HepG2 (cell line): ENCODE measurements around the gene SLC16A5. TPM values are rescaled to one million over a fixed set of nuclear protein-coding genes. Genes with fewer than 3 reads are reported as not detected.

Source experiments
- CEBPG ChIP-seq: IDR thresholded peaks from 2 replicates; pipeline ENCODE4 v1.6.1; 2016
- FOXP1 ChIP-seq, 2 experiments: fragments of 450-650 bp in 1 of 2; IDR thresholded peaks; 2 replicates each; pipeline ENCODE4 v1.6.1; 2017 to 2018; ENCODE audit warnings: antibody characterized with exemption in 1 of 2
- GABPA ChIP-seq, 2 experiments: IDR thresholded peaks; 2 replicates each; pipeline ENCODE4 v1.6.1; 2011 to 2016; ENCODE audit warnings: low read depth in 2 of 2, low read length in 1 of 2, missing biosample characterization in 1 of 2, missing genetic modification characterization in 1 of 2
- HOXA5 ChIP-seq: sonication (generic); formaldehyde crosslinking; IDR thresholded peaks from 2 replicates; pipeline ENCODE4 v1.4.0; 2020; ENCODE audit warnings: missing genetic modification reagents
- NCOA1 ChIP-seq: sonication (generic); formaldehyde crosslinking; IDR thresholded peaks from 2 replicates; pipeline ENCODE4 v1.9.0; 2021; ENCODE audit warnings: missing genetic modification reagents
- PAX8 ChIP-seq: sonication (generic); formaldehyde crosslinking; IDR thresholded peaks from 2 replicates; pipeline ENCODE4 v1.8.0; 2022; ENCODE audit warnings: mild to moderate bottlenecking, missing genetic modification reagents, borderline replicate concordance
- PCBP1 ChIP-seq: fragments of 200-400 bp; formaldehyde crosslinking; IDR thresholded peaks from 2 replicates; pipeline ENCODE4 v1.6.1; 2017; ENCODE audit warnings: mild to moderate bottlenecking, low read depth, low read length, borderline replicate concordance
- PHF8 ChIP-seq: sonication (generic); formaldehyde crosslinking; IDR thresholded peaks from 2 replicates; pipeline ENCODE4 v1.5.0; 2020; ENCODE audit warnings: missing genetic modification reagents
- RORA ChIP-seq: sonication (generic); formaldehyde crosslinking; IDR thresholded peaks from 2 replicates; pipeline ENCODE4 v1.5.0; 2020; ENCODE audit warnings: mild to moderate bottlenecking, missing genetic modification reagents, moderate library complexity
- ZNF264 ChIP-seq: sonication (generic); formaldehyde crosslinking; IDR thresholded peaks from 2 replicates; pipeline ENCODE4 v1.4.0; 2020; ENCODE audit warnings: missing genetic modification reagents
- ZNF337 ChIP-seq: sonication (generic); formaldehyde crosslinking; IDR thresholded peaks from 2 replicates; pipeline ENCODE4 v1.5.1; 2020; ENCODE audit warnings: missing genetic modification reagents, low read depth, mild to moderate bottlenecking, borderline replicate concordance
- ZNF674 ChIP-seq: sonication (generic); formaldehyde crosslinking; IDR thresholded peaks from 2 replicates; pipeline ENCODE4 v1.5.0; 2020; ENCODE audit warnings: low read depth, mild to moderate bottlenecking, missing genetic modification reagents
- ZNF724P ChIP-seq: sonication (generic); formaldehyde crosslinking; IDR thresholded peaks from 2 replicates; pipeline ENCODE4 v1.8.0; 2022; ENCODE audit warnings: missing genetic modification reagents, borderline replicate concordance
- polyA plus RNA-seq, 8 experiments: library from polyadenylated mRNA; depleted of rRNA in 3 of 8; stranded (reverse) in 7 of 8; unstranded in 1 of 8; fragments of >200 nt; fragmentation: Illumina TruSeq in 4 of 8; extraction: Trizol in 4 of 8; gene quantifications; 2 replicates each; pipeline versions ENCODE4 v1.2.1 to v1.2.3, GENCODE V29; 2011 to 2016; ENCODE audit warnings: low read depth in 4 of 8, missing spikeins in 1 of 8, mixed read lengths in 1 of 8; ENCODE audit not compliant: insufficient read depth in 1 of 8
- total RNA-seq, 5 experiments: library from RNA; depleted of rRNA; stranded (reverse); fragments of >200 nt; fragmentation: Illumina TruSeq; extraction: Trizol; gene quantifications; 2 replicates each; pipeline ENCODE4 v1.2.3, GENCODE V29; 2016; ENCODE audit warnings: low read depth in 1 of 5
- TF ChIP-seq, protein P1 (sequence below): IDR thresholded peaks from 2 replicates; pipeline ENCODE4 v1.6.1; 2016; ENCODE audit warnings: low read depth, missing genetic modification reagents, missing compliant biosample characterization
- TF ChIP-seq, protein P2 (sequence below): sonication (generic); formaldehyde crosslinking; IDR thresholded peaks from 2 replicates; pipeline ENCODE4 v1.4.0; 2020; ENCODE audit warnings: mild to moderate bottlenecking, missing genetic modification reagents, borderline replicate concordance
- TF ChIP-seq, protein P3 (sequence below): sonication (generic); formaldehyde crosslinking; IDR thresholded peaks from 2 replicates; pipeline ENCODE4 v1.4.0; 2020; ENCODE audit warnings: mild to moderate bottlenecking, missing genetic modification reagents
- TF ChIP-seq, protein P4 (sequence below): sonication (generic); formaldehyde crosslinking; IDR thresholded peaks from 2 replicates; pipeline ENCODE4 v1.5.0; 2020; ENCODE audit warnings: mild to moderate bottlenecking, missing genetic modification reagents

SLC16A5 gene
- total and polyA plus RNA-seq, 2 of the 13 experiments (the other 11 are each of a cell fraction or from before 2014, with no cell fraction given), result 0.69 to 5.6 TPM

GRCh38 chr17:75090871-75091854, 3.4 kb downstream of the SLC16A5 start (continued):
- TF ChIP-seq, protein P1, sequence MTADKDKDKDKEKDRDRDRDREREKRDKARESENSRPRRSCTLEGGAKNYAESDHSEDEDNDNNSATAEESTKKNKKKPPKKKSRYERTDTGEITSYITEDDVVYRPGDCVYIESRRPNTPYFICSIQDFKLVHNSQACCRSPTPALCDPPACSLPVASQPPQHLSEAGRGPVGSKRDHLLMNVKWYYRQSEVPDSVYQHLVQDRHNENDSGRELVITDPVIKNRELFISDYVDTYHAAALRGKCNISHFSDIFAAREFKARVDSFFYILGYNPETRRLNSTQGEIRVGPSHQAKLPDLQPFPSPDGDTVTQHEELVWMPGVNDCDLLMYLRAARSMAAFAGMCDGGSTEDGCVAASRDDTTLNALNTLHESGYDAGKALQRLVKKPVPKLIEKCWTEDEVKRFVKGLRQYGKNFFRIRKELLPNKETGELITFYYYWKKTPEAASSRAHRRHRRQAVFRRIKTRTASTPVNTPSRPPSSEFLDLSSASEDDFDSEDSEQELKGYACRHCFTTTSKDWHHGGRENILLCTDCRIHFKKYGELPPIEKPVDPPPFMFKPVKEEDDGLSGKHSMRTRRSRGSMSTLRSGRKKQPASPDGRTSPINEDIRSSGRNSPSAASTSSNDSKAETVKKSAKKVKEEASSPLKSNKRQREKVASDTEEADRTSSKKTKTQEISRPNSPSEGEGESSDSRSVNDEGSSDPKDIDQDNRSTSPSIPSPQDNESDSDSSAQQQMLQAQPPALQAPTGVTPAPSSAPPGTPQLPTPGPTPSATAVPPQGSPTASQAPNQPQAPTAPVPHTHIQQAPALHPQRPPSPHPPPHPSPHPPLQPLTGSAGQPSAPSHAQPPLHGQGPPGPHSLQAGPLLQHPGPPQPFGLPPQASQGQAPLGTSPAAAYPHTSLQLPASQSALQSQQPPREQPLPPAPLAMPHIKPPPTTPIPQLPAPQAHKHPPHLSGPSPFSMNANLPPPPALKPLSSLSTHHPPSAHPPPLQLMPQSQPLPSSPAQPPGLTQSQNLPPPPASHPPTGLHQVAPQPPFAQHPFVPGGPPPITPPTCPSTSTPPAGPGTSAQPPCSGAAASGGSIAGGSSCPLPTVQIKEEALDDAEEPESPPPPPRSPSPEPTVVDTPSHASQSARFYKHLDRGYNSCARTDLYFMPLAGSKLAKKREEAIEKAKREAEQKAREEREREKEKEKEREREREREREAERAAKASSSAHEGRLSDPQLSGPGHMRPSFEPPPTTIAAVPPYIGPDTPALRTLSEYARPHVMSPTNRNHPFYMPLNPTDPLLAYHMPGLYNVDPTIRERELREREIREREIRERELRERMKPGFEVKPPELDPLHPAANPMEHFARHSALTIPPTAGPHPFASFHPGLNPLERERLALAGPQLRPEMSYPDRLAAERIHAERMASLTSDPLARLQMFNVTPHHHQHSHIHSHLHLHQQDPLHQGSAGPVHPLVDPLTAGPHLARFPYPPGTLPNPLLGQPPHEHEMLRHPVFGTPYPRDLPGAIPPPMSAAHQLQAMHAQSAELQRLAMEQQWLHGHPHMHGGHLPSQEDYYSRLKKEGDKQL (CRISPR knock-in tag), result peak; percentile 94; the same call in 1 of the 2 replicates
- TF ChIP-seq ZNF674 (no peak), HOXA5 (CRISPR knock-in tag) (no peak), ZNF264 (CRISPR knock-in tag) (no peak), ZNF724P (CRISPR knock-in tag) (no peak; the same call in 1 of the 2 replicates), PHF8 (peak; percentile 36; the same call in 1 of the 2 replicates), RORA (CRISPR knock-in tag) (no peak), PAX8 (CRISPR knock-in tag) (0 out of 2 replicates have a peak, but pooled peaks have one; percentile 14), FOXP1 (IDR thresholded peaks at IDR 0.05) (no peak), FOXP1 (CRISPR knock-in tag; IDR thresholded peaks at IDR 0.05) (peak; percentile 68; the same call in 1 of the 2 replicates), CEBPG (CRISPR knock-in tag) (peak; percentile 34; the same call in 1 of the 2 replicates), NCOA1 (CRISPR knock-in tag) (no peak), ZNF337 (CRISPR knock-in tag) (no peak), PCBP1 (0 out of 2 replicates have a peak, but pooled peaks have one; percentile 76), GABPA (IDR thresholded peaks at IDR 0.05; ENCODE audit: low read depth, low read length) (no peak), GABPA (CRISPR knock-in tag; IDR thresholded peaks at IDR 0.05; ENCODE audit: low read depth) (0 out of 2 replicates have a peak, but pooled peaks have one; percentile 10)
- TF ChIP-seq, protein P2, sequence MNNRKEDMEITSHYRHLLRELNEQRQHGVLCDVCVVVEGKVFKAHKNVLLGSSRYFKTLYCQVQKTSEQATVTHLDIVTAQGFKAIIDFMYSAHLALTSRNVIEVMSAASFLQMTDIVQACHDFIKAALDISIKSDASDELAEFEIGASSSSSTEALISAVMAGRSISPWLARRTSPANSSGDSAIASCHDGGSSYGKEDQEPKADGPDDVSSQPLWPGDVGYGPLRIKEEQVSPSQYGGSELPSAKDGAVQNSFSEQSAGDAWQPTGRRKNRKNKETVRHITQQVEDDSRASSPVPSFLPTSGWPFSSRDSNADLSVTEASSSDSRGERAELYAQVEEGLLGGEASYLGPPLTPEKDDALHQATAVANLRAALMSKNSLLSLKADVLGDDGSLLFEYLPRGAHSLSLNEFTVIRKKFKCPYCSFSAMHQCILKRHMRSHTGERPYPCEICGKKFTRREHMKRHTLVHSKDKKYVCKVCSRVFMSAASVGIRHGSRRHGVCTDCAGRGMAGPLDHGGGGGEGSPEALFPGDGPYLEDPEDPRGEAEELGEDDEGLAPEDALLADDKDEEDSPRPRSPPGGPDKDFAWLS (CRISPR knock-in tag), result peak; percentile 19; the same call in 1 of the 2 replicates
- TF ChIP-seq, protein P3, sequence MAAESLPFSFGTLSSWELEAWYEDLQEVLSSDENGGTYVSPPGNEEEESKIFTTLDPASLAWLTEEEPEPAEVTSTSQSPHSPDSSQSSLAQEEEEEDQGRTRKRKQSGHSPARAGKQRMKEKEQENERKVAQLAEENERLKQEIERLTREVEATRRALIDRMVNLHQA (CRISPR knock-in tag), result no peak
- TF ChIP-seq, protein P4, sequence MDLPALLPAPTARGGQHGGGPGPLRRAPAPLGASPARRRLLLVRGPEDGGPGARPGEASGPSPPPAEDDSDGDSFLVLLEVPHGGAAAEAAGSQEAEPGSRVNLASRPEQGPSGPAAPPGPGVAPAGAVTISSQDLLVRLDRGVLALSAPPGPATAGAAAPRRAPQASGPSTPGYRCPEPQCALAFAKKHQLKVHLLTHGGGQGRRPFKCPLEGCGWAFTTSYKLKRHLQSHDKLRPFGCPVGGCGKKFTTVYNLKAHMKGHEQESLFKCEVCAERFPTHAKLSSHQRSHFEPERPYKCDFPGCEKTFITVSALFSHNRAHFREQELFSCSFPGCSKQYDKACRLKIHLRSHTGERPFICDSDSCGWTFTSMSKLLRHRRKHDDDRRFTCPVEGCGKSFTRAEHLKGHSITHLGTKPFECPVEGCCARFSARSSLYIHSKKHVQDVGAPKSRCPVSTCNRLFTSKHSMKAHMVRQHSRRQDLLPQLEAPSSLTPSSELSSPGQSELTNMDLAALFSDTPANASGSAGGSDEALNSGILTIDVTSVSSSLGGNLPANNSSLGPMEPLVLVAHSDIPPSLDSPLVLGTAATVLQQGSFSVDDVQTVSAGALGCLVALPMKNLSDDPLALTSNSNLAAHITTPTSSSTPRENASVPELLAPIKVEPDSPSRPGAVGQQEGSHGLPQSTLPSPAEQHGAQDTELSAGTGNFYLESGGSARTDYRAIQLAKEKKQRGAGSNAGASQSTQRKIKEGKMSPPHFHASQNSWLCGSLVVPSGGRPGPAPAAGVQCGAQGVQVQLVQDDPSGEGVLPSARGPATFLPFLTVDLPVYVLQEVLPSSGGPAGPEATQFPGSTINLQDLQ (CRISPR knock-in tag), result peak; percentile 92
